HCT116 (cell line): ENCODE measurements around the gene RALGPS2. TPM values are rescaled to one million over a fixed set of nuclear protein-coding genes. Genes with fewer than 3 reads are reported as not detected.

Experiments used
- ATAC-seq: fragments of 200-7000 bp; cut with Tn5 transposase; 2 replicates; pipeline ENCODE4 v1.9.1; 2020; ENCODE audit warnings: mild to moderate bottlenecking, moderate library complexity
- BruUV-seq: library from RNA; stranded (reverse); fragments of 400-500 nt; replicated peaks from 2 replicates; lab custom pipeline; 2021; lab: Mats Ljungman, UMichigan
- CTCF ChIA-PET: fragments of 300-600 bp; sonication (Branson Sonifier 250); formaldehyde crosslinking; loops from one replicate; lab custom pipeline; 2021; ENCODE audit warnings: antibody characterized with exemption; lab: Charles Lee
- POLR2A ChIA-PET: fragments of 300-600, 350-600 bp; sonication (Branson Sonifier 250); formaldehyde crosslinking; loops from one replicate; lab custom pipeline; 2021; ENCODE audit warnings: antibody characterized with exemption; lab: Charles Lee
- RAD21 ChIA-PET, 2 experiments: fragments of 300-600 bp; sonication (Branson Sonifier 250); formaldehyde crosslinking; loops; one replicate each; lab custom pipeline; 2023; ENCODE audit warnings: low total read pairs in 2 of 2; ENCODE audit not compliant: uncharacterized antibody in 2 of 2, unreplicated experiment in 2 of 2, low non-redundant PET in 1 of 2; lab: Charles Lee
- DNase-seq: peaks from one replicate; pipeline ENCODE4 v3.0.0-alpha.2; 2010; ENCODE audit warnings: low read depth, low spot score
- H2AFZ ChIP-seq: fragments of 200-600 bp; shearing (Covaris generic), sonication (generic); 2 replicates; pipeline ENCODE4 v1.6.1; 2017; ENCODE audit warnings: low read depth, mixed run types, mixed read lengths, antibody characterized with exemption, low read length; ENCODE audit not compliant: poor library complexity, severe bottlenecking
- H3K27ac ChIP-seq: 2 replicates; pipeline ENCODE4 v1.5.1; 2012; ENCODE audit warnings: low read depth, low read length
- H3K27me3 ChIP-seq: fragments of 200-600 bp; sonication (generic); 2 replicates; pipeline ENCODE4 v1.6.1; 2016; ENCODE audit warnings: mixed run types, low read length, mixed read lengths; ENCODE audit not compliant: insufficient read depth
- H3K36me3 ChIP-seq, 2 experiments: fragments of 200-500 bp in 1 of 2; fragments of 200-600 bp in 1 of 2; sonication (Bioruptor generic) in 1 of 2; sonication (generic) in 1 of 2; 2 replicates each; pipeline versions ENCODE4 v1.5.1 to v1.6.1; 2014 to 2016; ENCODE audit warnings: low read length in 2 of 2, inconsistent platforms in 1 of 2, mixed read lengths in 1 of 2, mixed run types in 1 of 2; ENCODE audit not compliant: insufficient read depth in 2 of 2, control insufficient read depth in 1 of 2
- H3K4me1 ChIP-seq, 2 experiments: fragments of 200-600 bp in 1 of 2; sonication (generic) in 1 of 2; 2 replicates each; pipeline versions ENCODE4 v1.5.1 to v1.6.1; 2012 to 2017; ENCODE audit warnings: low read length in 2 of 2, inconsistent platforms in 1 of 2, mild to moderate bottlenecking in 1 of 2, mixed read lengths in 1 of 2, mixed run types in 1 of 2, moderate library complexity in 1 of 2; ENCODE audit not compliant: insufficient read depth in 2 of 2, control insufficient read depth in 1 of 2
- H3K4me2 ChIP-seq: fragments of 200-600 bp; sonication (generic); 2 replicates; pipeline ENCODE4 v1.6.1; 2017; ENCODE audit warnings: mixed run types, low read length, mixed read lengths
- H3K4me3 ChIP-seq, 2 experiments: fragments of 200-600 bp in 1 of 2; sonication (generic) in 1 of 2; replicated peaks in 1 of 2; 2 replicates each; pipeline ENCODE4 v1.5.1; 2011 to 2016; ENCODE audit warnings: low read length in 2 of 2, control low read depth in 1 of 2, low read depth in 1 of 2, mild to moderate bottlenecking in 1 of 2, mixed read lengths in 1 of 2, mixed run types in 1 of 2
- H3K79me2 ChIP-seq: fragments of 200-600 bp; sonication (generic); 2 replicates; pipeline ENCODE4 v1.6.1; 2017; ENCODE audit warnings: mild to moderate bottlenecking, mixed run types, low read length, moderate library complexity, mixed read lengths; ENCODE audit not compliant: insufficient read depth
- H3K9ac ChIP-seq: fragments of 200-600 bp; sonication (generic); 2 replicates; pipeline ENCODE4 v1.6.1; 2016; ENCODE audit warnings: low read length, mixed read lengths
- H3K9me2 ChIP-seq: fragments of 200-600 bp; sonication (generic), shearing (Covaris generic); 2 replicates; pipeline ENCODE4 v1.6.1; 2017; ENCODE audit warnings: mixed run types, mild to moderate bottlenecking, moderate library complexity; ENCODE audit not compliant: insufficient read depth
- H3K9me3 ChIP-seq, 2 experiments: fragments of 200-500 bp in 1 of 2; fragments of 200-600 bp in 1 of 2; sonication (Bioruptor generic) in 1 of 2; sonication (generic) in 1 of 2; 2 replicates each; pipeline ENCODE4 v1.6.1; 2014 to 2017; ENCODE audit warnings: low read length in 2 of 2, mixed read lengths in 2 of 2, inconsistent platforms in 1 of 2, low read depth in 1 of 2, mild to moderate bottlenecking in 1 of 2, mixed run types in 1 of 2, moderate library complexity in 1 of 2; ENCODE audit not compliant: control insufficient read depth in 1 of 2, insufficient read depth in 1 of 2
- H4K20me1 ChIP-seq: fragments of 200-600 bp; sonication (generic), shearing (Covaris generic); 2 replicates; pipeline ENCODE4 v1.6.1; 2017; ENCODE audit warnings: mixed run types, mild to moderate bottlenecking, moderate library complexity; ENCODE audit not compliant: insufficient read depth
- CBX3 ChIP-seq: IDR thresholded peaks from 2 replicates; pipeline ENCODE4 v1.6.1; 2012; ENCODE audit warnings: low read depth
- CEBPB ChIP-seq: IDR thresholded peaks from 2 replicates; pipeline ENCODE4 v1.6.1; 2012; ENCODE audit warnings: low read depth
- CTCF ChIP-seq, 3 experiments: fragments of 200-600 bp in 1 of 3; sonication (generic) in 1 of 3; IDR thresholded peaks in 2 of 3; conservative IDR thresholded peaks in 1 of 3; 2 replicates each; pipeline ENCODE4 v1.5.1; 2012 to 2017; ENCODE audit warnings: low read depth in 2 of 3, low read length in 2 of 3, antibody characterized with exemption in 1 of 3, borderline replicate concordance in 1 of 3, control low read depth in 1 of 3, mild to moderate bottlenecking in 1 of 3, mixed read lengths in 1 of 3, mixed run types in 1 of 3, moderate library complexity in 1 of 3; ENCODE audit not compliant: insufficient read depth in 1 of 3
- ELF1 ChIP-seq: IDR thresholded peaks from 2 replicates; pipeline ENCODE4 v1.6.1; 2012; ENCODE audit warnings: low read depth, borderline replicate concordance
- EZH2phosphoT487 ChIP-seq: fragments of 200-600 bp; IDR thresholded peaks from 2 replicates; pipeline ENCODE4 v1.6.1; 2018; ENCODE audit warnings: antibody characterized with exemption, borderline replicate concordance
- FOSL1 ChIP-seq: IDR thresholded peaks from 2 replicates; pipeline ENCODE4 v1.6.1; 2012; ENCODE audit warnings: low read depth
- JUND ChIP-seq: IDR thresholded peaks from 2 replicates; pipeline ENCODE4 v1.6.1; 2012
- POLR2A ChIP-seq: IDR thresholded peaks from 2 replicates; pipeline ENCODE4 v1.7.0; 2011; ENCODE audit warnings: borderline replicate concordance; ENCODE audit not compliant: insufficient read depth, insufficient read length; ENCODE audit errors: extremely low read depth
- SIN3A ChIP-seq: IDR thresholded peaks from 2 replicates; pipeline ENCODE4 v1.6.1; 2012; ENCODE audit warnings: low read depth
- TCF7L2 ChIP-seq: IDR thresholded peaks from 2 replicates; pipeline ENCODE4 v1.7.0; 2011; ENCODE audit warnings: borderline replicate concordance, inconsistent platforms; ENCODE audit not compliant: insufficient read depth, insufficient read length; ENCODE audit errors: extremely low read depth
- YY1 ChIP-seq: IDR thresholded peaks from 2 replicates; pipeline ENCODE4 v1.6.1; 2011; ENCODE audit warnings: low read length, low read depth, moderate library complexity, mild to moderate bottlenecking; ENCODE audit not compliant: insufficient replicate concordance; ENCODE audit errors: extremely low read depth
- ZBTB33 ChIP-seq: IDR thresholded peaks from 2 replicates; pipeline ENCODE4 v1.6.1; 2011; ENCODE audit warnings: mild to moderate bottlenecking, low read length, moderate library complexity; ENCODE audit not compliant: insufficient replicate concordance; ENCODE audit errors: extremely low read depth
- ZNF274 ChIP-seq: fragments of 200-500 bp; sonication (Bioruptor generic); IDR thresholded peaks from 2 replicates; pipeline ENCODE4 v1.6.1; 2014; ENCODE audit warnings: mild to moderate bottlenecking, low read depth, low read length, inconsistent platforms
- intact Hi-C: fragments of 100-400 bp; cut with micrococcal nuclease; formaldehyde crosslinking; loops from 2 replicates; pipeline ENCODE4 v1.10.0; 2022
- total RNA-seq: library from RNA; stranded (reverse); gene quantifications from one replicate; pipeline ENCODE4 v1.2.1, GENCODE V29; 2021; ENCODE audit not compliant: unreplicated experiment

The RALGPS2 gene
- total RNA-seq, 1 experiment from 2014 or later, result 25.6 TPM

- ChIA-PET RAD21 (no interaction called here), POLR2A (no interaction called here), CTCF (no interaction called here)
- Histone ChIP-seq H3K27ac (no peak overlapping the region), H3K27me3 (no peaks in the 10 kb centered on the region), H3K36me3 (no peaks in the 10 kb centered on the region), H3K9me2 (no peaks in the 10 kb centered on the region), H3K4me2 (no peak overlapping the region), H3K4me1 (no peaks in the 10 kb centered on the region), H3K9me3 (no peaks in the 10 kb centered on the region; a peak in 1 of 4 replicates), H2AFZ (no peak overlapping the region), H3K79me2 (no peaks in the 10 kb centered on the region), H4K20me1 (no peaks in the 10 kb centered on the region), H3K4me3 (no peak overlapping the region), H3K9ac (no peak overlapping the region)
- no peak for ATAC-seq
- intact Hi-C loops, result no loop called here
- DNase-seq, result no peak
- BruUV-seq, result no TSS peak
- TF ChIP-seq ELF1 (no peak), EZH2phosphoT487 (no peak), CEBPB (no peak), JUND (no peak), ZNF274 (no peak), SIN3A (no peak), CBX3 (no peak), ZBTB33 (no peak), YY1 (no peak), CTCF (IDR thresholded peaks at IDR 0.05 in 2 of 3, conservative IDR thresholded peaks at IDR 0.05 in 1 of 3; ENCODE audit: borderline replicate concordance in 1 of 3, insufficient read depth in 1 of 3, low read depth in 2 of 3, low read length in 2 of 3) (no peak), FOSL1 (no peak), TCF7L2 (no peak), POLR2A (no peak)
Observed at GRCh38 chr1:178959543-178960460, 234.8 kb downstream of the RALGPS2 start.
